Suprapubic skin (tissue), 3 donors: Measurements from ENCODE around the gene STOML1.

ENCODE experiments used
- CTCF ChIP-seq, 2 donors: fragments of 200-600 bp in 1 of 2; fragments of 450-650 bp in 1 of 2; sonication (generic) in 1 of 2; IDR thresholded peaks; one replicate each; pipeline ENCODE4 v1.5.1; 2016 to 2019; ENCODE audit warnings: antibody characterized with exemption in 2 of 2, mild to moderate bottlenecking in 1 of 2, moderate library complexity in 1 of 2
- EP300 ChIP-seq: sonication (generic); formaldehyde crosslinking; IDR thresholded peaks from one replicate; pipeline ENCODE4 v1.6.1; 2017; ENCODE audit warnings: antibody characterized with exemption
- POLR2A ChIP-seq, 2 donors: fragments of 450-650 bp; IDR thresholded peaks; one replicate each; pipeline ENCODE4 v1.6.1; 2017; ENCODE audit warnings: antibody characterized with exemption in 2 of 2, mild to moderate bottlenecking in 2 of 2, moderate library complexity in 2 of 2

- no peak for TF ChIP-seq CTCF (IDR thresholded peaks at IDR 0.05)
- no peak for TF ChIP-seq POLR2A (IDR thresholded peaks at IDR 0.05)
- no peak for TF ChIP-seq EP300
Observed at GRCh38 chr15:73930790-73931281, 61.3 kb downstream of the STOML1 start.
